ENCODE data around the gene BTBD10. TPM values are rescaled to one million over a fixed set of nuclear protein-coding genes. Genes with fewer than 3 reads are reported as not detected.

Gene BTBD10
- total RNA-seq, 2 donors from 2014 or later = 24.5 to 36.7 TPM

- Histone ChIP-seq H3K4me1 (ENCODE audit: control insufficient read depth in 1 of 2, low read depth in 2 of 2) (peaks cover 8 to 21% of the 10 kb centered on the region in 2 donors), H3K9me3 (no peaks in the 10 kb centered on the region), H3K36me3 (peaks cover 12% of the 10 kb centered on the region), H3K27ac (no peak overlapping the region), H3K4me3 (no peak overlapping the region), H3K27me3 (replicated peaks; ENCODE audit: insufficient read depth) (no peaks in the 10 kb centered on the region)
- DNase-seq (ENCODE audit: low spot score) (no peak), ATAC-seq (ENCODE audit: insufficient number of reproducible peaks, low FRiP score, low read depth) (no peak)
- TF ChIP-seq, protein P1, sequence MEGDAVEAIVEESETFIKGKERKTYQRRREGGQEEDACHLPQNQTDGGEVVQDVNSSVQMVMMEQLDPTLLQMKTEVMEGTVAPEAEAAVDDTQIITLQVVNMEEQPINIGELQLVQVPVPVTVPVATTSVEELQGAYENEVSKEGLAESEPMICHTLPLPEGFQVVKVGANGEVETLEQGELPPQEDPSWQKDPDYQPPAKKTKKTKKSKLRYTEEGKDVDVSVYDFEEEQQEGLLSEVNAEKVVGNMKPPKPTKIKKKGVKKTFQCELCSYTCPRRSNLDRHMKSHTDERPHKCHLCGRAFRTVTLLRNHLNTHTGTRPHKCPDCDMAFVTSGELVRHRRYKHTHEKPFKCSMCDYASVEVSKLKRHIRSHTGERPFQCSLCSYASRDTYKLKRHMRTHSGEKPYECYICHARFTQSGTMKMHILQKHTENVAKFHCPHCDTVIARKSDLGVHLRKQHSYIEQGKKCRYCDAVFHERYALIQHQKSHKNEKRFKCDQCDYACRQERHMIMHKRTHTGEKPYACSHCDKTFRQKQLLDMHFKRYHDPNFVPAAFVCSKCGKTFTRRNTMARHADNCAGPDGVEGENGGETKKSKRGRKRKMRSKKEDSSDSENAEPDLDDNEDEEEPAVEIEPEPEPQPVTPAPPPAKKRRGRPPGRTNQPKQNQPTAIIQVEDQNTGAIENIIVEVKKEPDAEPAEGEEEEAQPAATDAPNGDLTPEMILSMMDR (IDR thresholded peaks at IDR 0.05) = no peak
These were observed 76.5 kb downstream of the BTBD10 start for GRCh38 chr11:13386567-13386966.

- no peak for DNase-seq (ENCODE audit: low spot score)
- peaks cover 26% of the 10 kb centered on the region for H3K36me3 ChIP-seq
- peak; percentile 39 for ATAC-seq (ENCODE audit: insufficient number of reproducible peaks, low FRiP score, low read depth)
- H3K27me3 ChIP-seq (replicated peaks; ENCODE audit: insufficient read depth) = no peaks in the 10 kb centered on the region
- H3K4me3 ChIP-seq = peak overlapping the region; percentile 30
- TF ChIP-seq, protein P1 (IDR thresholded peaks at IDR 0.05) = peak; percentile 46
- H3K27ac ChIP-seq = peak overlapping the region; percentile 43 to 66
- H3K4me1 ChIP-seq (ENCODE audit: control insufficient read depth in 1 of 2, low read depth in 2 of 2) = peaks cover 8 to 21% of the 10 kb centered on the region in 2 donors
- H3K9me3 ChIP-seq = no peaks in the 10 kb centered on the region
These were observed 77.9 kb downstream of the BTBD10 start for GRCh38 chr11:13384908-13385640.

DNA sequence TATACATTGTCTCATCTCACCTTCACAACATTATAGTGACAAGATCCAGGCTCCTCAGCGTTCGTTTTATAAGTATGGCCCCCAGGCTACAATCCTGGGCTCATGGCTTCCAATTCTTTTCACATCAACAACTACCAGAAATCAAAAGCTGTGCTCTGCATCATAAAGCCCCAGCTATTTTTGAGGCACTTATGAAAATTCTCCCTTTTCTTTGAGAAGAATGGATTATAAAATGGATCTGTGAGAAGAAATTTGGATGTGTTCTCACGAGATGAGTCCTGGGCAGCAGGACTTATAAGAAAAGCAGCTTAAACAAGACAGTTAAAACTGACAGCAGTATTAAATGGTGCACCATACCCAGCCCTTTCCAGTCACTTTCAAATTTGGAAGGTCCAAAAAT lies 80.3 kb downstream of the BTBD10 start:
- Histone ChIP-seq H3K27me3 (replicated peaks; ENCODE audit: insufficient read depth) (no peaks in the 10 kb centered on the region), H3K4me1 (ENCODE audit: control insufficient read depth in 1 of 2, low read depth in 2 of 2) (peaks cover 10 to 35% of the 10 kb centered on the region in 2 donors), H3K4me3 (no peak overlapping the region), H3K36me3 (peaks cover 21% of the 10 kb centered on the region), H3K27ac (no peak overlapping the region), H3K9me3 (no peaks in the 10 kb centered on the region)
- no peak for DNase-seq (ENCODE audit: low spot score)
- ATAC-seq (ENCODE audit: insufficient number of reproducible peaks, low FRiP score, low read depth) = no peak
- TF ChIP-seq, protein P1 (IDR thresholded peaks at IDR 0.05) = no peak

DNA sequence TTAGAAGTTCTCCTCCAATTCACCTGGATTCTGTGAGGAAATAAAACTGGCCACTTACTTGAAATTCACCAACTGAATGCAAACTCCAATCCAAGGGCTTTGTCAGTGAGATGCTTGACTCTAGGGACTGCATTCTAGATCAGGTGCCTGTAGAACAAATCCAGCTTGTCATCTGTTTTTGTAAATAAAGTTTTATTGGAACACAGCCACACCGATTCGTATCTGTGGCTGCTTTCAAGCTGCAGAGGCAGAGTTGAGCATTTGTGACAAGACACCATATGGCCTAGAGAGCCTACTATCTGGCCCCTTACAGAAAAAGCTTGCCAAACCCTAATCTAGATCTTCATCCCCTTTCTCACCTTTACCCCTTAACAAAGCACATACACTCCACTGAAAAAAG lies 82.3 kb downstream of the BTBD10 start:
- H3K27me3 ChIP-seq (replicated peaks; ENCODE audit: insufficient read depth) = no peaks in the 10 kb centered on the region
- no peak overlapping the region for H3K27ac ChIP-seq
- peaks cover 29% of the 10 kb centered on the region for H3K36me3 ChIP-seq
- H3K4me3 ChIP-seq = no peak overlapping the region
- ATAC-seq (ENCODE audit: insufficient number of reproducible peaks, low FRiP score, low read depth) = no peak
- TF ChIP-seq, protein P1 (IDR thresholded peaks at IDR 0.05) = no peak
- H3K4me1 ChIP-seq (ENCODE audit: control insufficient read depth in 1 of 2, low read depth in 2 of 2) = peaks cover 10 to 33% of the 10 kb centered on the region in 2 donors
- no peak for DNase-seq (ENCODE audit: low spot score)
- H3K9me3 ChIP-seq = no peaks in the 10 kb centered on the region

DNA sequence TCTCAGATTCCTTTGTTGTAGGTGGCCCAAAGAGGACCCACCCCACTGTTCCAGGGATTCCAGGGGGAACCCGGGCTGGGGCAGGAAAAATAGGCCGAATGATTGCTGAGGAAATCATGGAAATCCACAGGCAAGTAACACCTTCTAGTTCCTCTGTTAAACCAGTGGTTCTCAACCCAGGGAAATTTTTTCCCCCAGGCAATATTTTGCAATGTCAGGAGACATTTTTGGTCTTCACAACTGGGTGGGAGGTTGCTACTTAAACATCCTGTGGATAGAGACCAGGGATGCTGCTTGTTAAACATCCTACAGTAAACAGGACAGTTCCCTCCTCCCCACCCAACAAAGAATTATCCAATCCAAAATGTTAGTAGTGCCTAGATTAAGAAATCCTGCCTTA lies 84.7 kb downstream of the BTBD10 start:
- DNase-seq (ENCODE audit: low spot score) (no peak), ATAC-seq (ENCODE audit: insufficient number of reproducible peaks, low FRiP score, low read depth) (no peak)
- no peaks in the 10 kb centered on the region for H3K27me3 ChIP-seq (replicated peaks; ENCODE audit: insufficient read depth)
- TF ChIP-seq, protein P1 (IDR thresholded peaks at IDR 0.05) = no peak
- no peak overlapping the region for H3K4me3 ChIP-seq
- peaks cover 3 to 14% of the 10 kb centered on the region in 2 donors for H3K4me1 ChIP-seq (ENCODE audit: control insufficient read depth in 1 of 2, low read depth in 2 of 2)
- no peak overlapping the region for H3K27ac ChIP-seq
- peaks cover 34% of the 10 kb centered on the region for H3K36me3 ChIP-seq
- H3K9me3 ChIP-seq = no peaks in the 10 kb centered on the region
